B cell (primary cell): ENCODE data around the gene IFNA7.
"Not testable (repeated sequence)": the region's sequence is repeated elsewhere in the genome, so short reads cannot be mapped to it uniquely, and the experiment has no call there.

Experiments used
- CTCF ChIP-seq: fragments of 200-600 bp; IDR thresholded peaks from one replicate; pipeline ENCODE4 v1.8.0; 2022; ENCODE audit warnings: antibody characterized with exemption, mild to moderate bottlenecking
- EZH2 ChIP-seq: IDR thresholded peaks from 2 replicates; pipeline ENCODE4 v1.6.1; 2012; ENCODE audit warnings: borderline replicate concordance, low read depth, mild to moderate bottlenecking, moderate library complexity, low read length; ENCODE audit not compliant: insufficient read depth, poor library complexity, severe bottlenecking

GRCh38 chr9:21194867-21195776 is 6.9 kb downstream of the IFNA7 start:
- TF ChIP-seq CTCF = peak; percentile 56
- not testable (repeated sequence) for TF ChIP-seq EZH2
